ENCODE data around the gene TRAF7.
"Not testable (repeated sequence)": the region's sequence is repeated elsewhere in the genome, so short reads cannot be mapped to it uniquely, and the experiment has no call there.

- TF ChIP-seq KDM1A (CRISPR knock-in tag; IDR thresholded peaks at IDR 0.05); HNF4A (CRISPR knock-in tag; IDR thresholded peaks at IDR 0.05); ATF3 (CRISPR knock-in tag; IDR thresholded peaks at IDR 0.05); CTCF (CRISPR knock-in tag; IDR thresholded peaks at IDR 0.05); ZC3H4 (CRISPR knock-in tag; IDR thresholded peaks at IDR 0.05; ENCODE audit: borderline replicate concordance); ELF4 (CRISPR knock-in tag; IDR thresholded peaks at IDR 0.05; ENCODE audit: borderline replicate concordance); EHMT2 (IDR thresholded peaks at IDR 0.05; ENCODE audit: borderline replicate concordance, low read depth, low read length); BRD4 (CRISPR knock-in tag; IDR thresholded peaks at IDR 0.05); ZNF138 (CRISPR knock-in tag; IDR thresholded peaks at IDR 0.05; ENCODE audit: low read depth); TBP (CRISPR knock-in tag; IDR thresholded peaks at IDR 0.05): not testable (repeated sequence)
- TF ChIP-seq, protein P1, sequence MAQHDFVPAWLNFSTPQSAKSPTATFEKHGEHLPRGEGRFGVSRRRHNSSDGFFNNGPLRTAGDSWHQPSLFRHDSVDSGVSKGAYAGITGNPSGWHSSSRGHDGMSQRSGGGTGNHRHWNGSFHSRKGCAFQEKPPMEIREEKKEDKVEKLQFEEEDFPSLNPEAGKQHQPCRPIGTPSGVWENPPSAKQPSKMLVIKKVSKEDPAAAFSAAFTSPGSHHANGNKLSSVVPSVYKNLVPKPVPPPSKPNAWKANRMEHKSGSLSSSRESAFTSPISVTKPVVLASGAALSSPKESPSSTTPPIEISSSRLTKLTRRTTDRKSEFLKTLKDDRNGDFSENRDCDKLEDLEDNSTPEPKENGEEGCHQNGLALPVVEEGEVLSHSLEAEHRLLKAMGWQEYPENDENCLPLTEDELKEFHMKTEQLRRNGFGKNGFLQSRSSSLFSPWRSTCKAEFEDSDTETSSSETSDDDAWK (CRISPR knock-in tag; IDR thresholded peaks at IDR 0.05), result not testable (repeated sequence)
These were observed 30.7 kb upstream of the TRAF7 start for GRCh38 chr16:2124694-2125444.
